Suppressor macrophage treated with lipopolysaccharide for 4 hours (primary cell): ENCODE data around the gene UBTD2.
A peak's percentile ranks its signal among the peaks of the same experiment; 100 is the strongest.
"Not testable (repeated sequence)": the region's sequence is repeated elsewhere in the genome, so short reads cannot be mapped to it uniquely, and the experiment has no call there.

Source experiments
- DNase-seq: peaks from one replicate; pipeline ENCODE4 v3.0.0-alpha.2; 2020

The UBTD2 gene

GRCh38 chr5:172283020-172283861, at the start of gene UBTD2:
Gene UBTD2 (minus strand): TSS chr5:172283764. CDS start chr5:172283665, 99 bp downstream.
- peak; percentile 86 for DNase-seq

- not testable (repeated sequence) for DNase-seq
Measured at GRCh38 chr5:172326901-172327300, 43.3 kb upstream of the UBTD2 start.

GRCh38 chr5:172325452-172325851, 41.9 kb upstream of the UBTD2 start:
- DNase-seq = no peak

- DNase-seq = no peak
Measured at GRCh38 chr5:172322028-172322965, 38.7 kb upstream of the UBTD2 start.

- DNase-seq = no peak
Measured at GRCh38 chr5:172321593-172321992, 38.0 kb upstream of the UBTD2 start.

GRCh38 chr5:172319708-172320441, 36.3 kb upstream of the UBTD2 start:
- no peak for DNase-seq

GRCh38 chr5:172315587-172316493, 32.3 kb upstream of the UBTD2 start:
- DNase-seq = no peak

- peak; percentile 45 for DNase-seq
Measured at GRCh38 chr5:172313915-172314314, 30.4 kb upstream of the UBTD2 start.

GRCh38 chr5:172312286-172312685, 28.7 kb upstream of the UBTD2 start:
- DNase-seq = no peak

- no peak for DNase-seq
Measured at GRCh38 chr5:172311605-172312004, 28.0 kb upstream of the UBTD2 start.

- DNase-seq = no peak
Measured at GRCh38 chr5:172311026-172311425, 27.5 kb upstream of the UBTD2 start.

- DNase-seq = no peak
Measured at GRCh38 chr5:172305380-172305779, 21.8 kb upstream of the UBTD2 start.

- DNase-seq = peak; percentile 30
Measured at GRCh38 chr5:172303572-172304335, 20.2 kb upstream of the UBTD2 start.

GRCh38 chr5:172303162-172303561, 19.6 kb upstream of the UBTD2 start:
- no peak for DNase-seq

GRCh38 chr5:172302047-172302710, 18.6 kb upstream of the UBTD2 start:
- DNase-seq = no peak

- DNase-seq = no peak
Measured at GRCh38 chr5:172299916-172300439, 16.4 kb upstream of the UBTD2 start.

- DNase-seq = no peak
Measured at GRCh38 chr5:172294831-172295230, 11.3 kb upstream of the UBTD2 start.

GRCh38 chr5:172293745-172294342, 10.3 kb upstream of the UBTD2 start:
- no peak for DNase-seq

GRCh38 chr5:172293054-172293744, 9.6 kb upstream of the UBTD2 start:
- peak; percentile 83 for DNase-seq
